ENCODE measurements around the gene CCL1.

DNA sequence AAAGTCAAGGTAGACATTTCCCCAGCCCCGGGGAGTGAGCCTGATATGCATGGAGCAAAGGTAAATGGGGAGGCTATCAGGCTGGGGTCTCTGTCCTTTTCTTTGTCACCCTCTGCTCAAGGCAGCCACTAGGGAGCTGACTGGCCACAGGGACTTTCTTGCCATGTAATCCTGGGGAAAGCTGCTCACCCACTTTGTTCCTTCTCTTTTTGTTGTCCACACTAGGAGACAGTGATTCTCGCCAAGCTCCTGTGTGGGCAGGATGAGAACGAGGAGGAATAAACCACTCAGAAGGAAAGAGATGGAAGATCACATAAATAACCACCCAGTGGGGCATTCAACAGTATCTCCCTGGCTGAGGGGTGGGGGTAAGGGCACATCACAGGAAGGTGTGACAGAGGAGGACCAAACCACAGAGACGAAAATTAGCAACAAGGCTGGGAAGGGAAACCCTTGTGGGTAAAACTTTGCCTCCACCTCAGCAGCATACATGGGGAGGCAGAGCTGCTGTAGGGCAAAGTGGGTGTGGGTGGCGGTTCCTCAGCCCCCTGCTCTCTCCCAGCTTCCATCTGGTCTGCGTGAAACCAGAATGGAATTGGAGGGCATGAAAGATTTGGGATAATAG lies 26.2 kb upstream of the CCL1 start:
- TF ChIP-seq, protein P1, sequence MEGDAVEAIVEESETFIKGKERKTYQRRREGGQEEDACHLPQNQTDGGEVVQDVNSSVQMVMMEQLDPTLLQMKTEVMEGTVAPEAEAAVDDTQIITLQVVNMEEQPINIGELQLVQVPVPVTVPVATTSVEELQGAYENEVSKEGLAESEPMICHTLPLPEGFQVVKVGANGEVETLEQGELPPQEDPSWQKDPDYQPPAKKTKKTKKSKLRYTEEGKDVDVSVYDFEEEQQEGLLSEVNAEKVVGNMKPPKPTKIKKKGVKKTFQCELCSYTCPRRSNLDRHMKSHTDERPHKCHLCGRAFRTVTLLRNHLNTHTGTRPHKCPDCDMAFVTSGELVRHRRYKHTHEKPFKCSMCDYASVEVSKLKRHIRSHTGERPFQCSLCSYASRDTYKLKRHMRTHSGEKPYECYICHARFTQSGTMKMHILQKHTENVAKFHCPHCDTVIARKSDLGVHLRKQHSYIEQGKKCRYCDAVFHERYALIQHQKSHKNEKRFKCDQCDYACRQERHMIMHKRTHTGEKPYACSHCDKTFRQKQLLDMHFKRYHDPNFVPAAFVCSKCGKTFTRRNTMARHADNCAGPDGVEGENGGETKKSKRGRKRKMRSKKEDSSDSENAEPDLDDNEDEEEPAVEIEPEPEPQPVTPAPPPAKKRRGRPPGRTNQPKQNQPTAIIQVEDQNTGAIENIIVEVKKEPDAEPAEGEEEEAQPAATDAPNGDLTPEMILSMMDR (conservative IDR thresholded peaks at IDR 0.05 in 1 of 2, IDR thresholded peaks at IDR 0.05 in 1 of 2; ENCODE audit: low read depth in 1 of 2, low read length in 2 of 2) = no peak
- TF ChIP-seq EZH2 (IDR thresholded peaks at IDR 0.05; ENCODE audit: low read length, missing control alignments) = no peak
